ENCODE measurements around the gene FCGR3A. TPM values are rescaled to one million over a fixed set of nuclear protein-coding genes. Genes with fewer than 3 reads are reported as not detected.

The FCGR3A gene
- total RNA-seq, 4 donors from 2014 or later, result 3.7 to 23.5 (median 10.8) TPM

GRCh38 chr1:161510477-161510876, 39.1 kb downstream of the FCGR3A start:
- H3K4me3 ChIP-seq, result no peak overlapping the region
- ATAC-seq, result no peak
- no peak for TF ChIP-seq CTCF (IDR thresholded peaks at IDR 0.05)
- TF ChIP-seq EP300 (IDR thresholded peaks at IDR 0.05), result no peak
- TF ChIP-seq POLR2A (IDR thresholded peaks at IDR 0.05), result no peak
- TF ChIP-seq POLR2AphosphoS5 (IDR thresholded peaks at IDR 0.05), result no peak
- 81% methylated on average over 3 of the region's 3 CpGs; no CpG with 5 or more reads in 1 of the 2 donors for WGBS, 2 donors (ENCODE audit: low coverage in 1 of 2)
- no peaks in the 10 kb centered on the region for H3K36me3 ChIP-seq
- peaks cover 0 to 32% (median 5%) of the 10 kb centered on the region in 3 donors for H3K4me1 ChIP-seq
- H3K27ac ChIP-seq, result no peak overlapping the region
- H3K9me3 ChIP-seq, result no peaks in the 10 kb centered on the region
- peaks cover 9% of the 10 kb centered on the region for H3K27me3 ChIP-seq

GRCh38 chr1:161506336-161507223, 43.0 kb downstream of the FCGR3A start:
- no peaks in the 10 kb centered on the region for H3K36me3 ChIP-seq
- no peaks in the 10 kb centered on the region for H3K9me3 ChIP-seq
- peaks cover 24% of the 10 kb centered on the region for H3K27me3 ChIP-seq
- WGBS, 2 donors (ENCODE audit: low coverage in 1 of 2), result 31 to 47% methylated on average over 4 to 7 of the region's 15 CpGs
- ATAC-seq, result peak; percentile 53
- H3K4me3 ChIP-seq, result peak overlapping the region in 1 of 2 donors; percentile 23
- H3K4me1 ChIP-seq, result peaks cover 0 to 11% (median 0%) of the 10 kb centered on the region in 3 donors
- TF ChIP-seq POLR2A (IDR thresholded peaks at IDR 0.05) (no peak), POLR2AphosphoS5 (IDR thresholded peaks at IDR 0.05) (no peak), CTCF (IDR thresholded peaks at IDR 0.05) (no peak), EP300 (IDR thresholded peaks at IDR 0.05) (no peak)
- peak overlapping the region in 1 of 4 donors; percentile 32 for H3K27ac ChIP-seq

- no peak for ATAC-seq
- peak overlapping the region in 1 of 4 donors; percentile 32 for H3K27ac ChIP-seq
- no peaks in the 10 kb centered on the region for H3K36me3 ChIP-seq
- peaks cover 0 to 2% (median 0%) of the 10 kb centered on the region in 3 donors for H3K4me1 ChIP-seq
- H3K27me3 ChIP-seq, result peaks cover 24% of the 10 kb centered on the region
- no peaks in the 10 kb centered on the region for H3K9me3 ChIP-seq
- H3K4me3 ChIP-seq, result peak overlapping the region in 1 of 2 donors; percentile 23
- TF ChIP-seq POLR2A (IDR thresholded peaks at IDR 0.05) (no peak), POLR2AphosphoS5 (IDR thresholded peaks at IDR 0.05) (no peak), CTCF (IDR thresholded peaks at IDR 0.05) (no peak), EP300 (IDR thresholded peaks at IDR 0.05) (no peak)
- WGBS, 2 donors (ENCODE audit: low coverage in 1 of 2), result 80 to 90% methylated on average over 5 to 6 of the region's 6 CpGs
Observed at GRCh38 chr1:161505686-161506085, 43.9 kb downstream of the FCGR3A start.

GRCh38 chr1:161503394-161503748, 46.2 kb downstream of the FCGR3A start:
- no peak for ATAC-seq
- Histone ChIP-seq H3K4me1 (no peaks in the 10 kb centered on the region), H3K4me3 (no peak overlapping the region), H3K36me3 (no peaks in the 10 kb centered on the region), H3K27me3 (peaks cover 38% of the 10 kb centered on the region), H3K9me3 (no peaks in the 10 kb centered on the region), H3K27ac (no peak overlapping the region)
- TF ChIP-seq POLR2AphosphoS5 (IDR thresholded peaks at IDR 0.05) (no peak), POLR2A (IDR thresholded peaks at IDR 0.05) (no peak), CTCF (IDR thresholded peaks at IDR 0.05) (no peak), EP300 (IDR thresholded peaks at IDR 0.05) (no peak)

Data from gastroesophageal sphincter (tissue), 4 donors.